Liver (tissue), 9 donors: Measurements from ENCODE around the gene BMP6. TPM values are rescaled to one million over a fixed set of nuclear protein-coding genes. Genes with fewer than 3 reads are reported as not detected.

ENCODE experiments used
- DNase-seq: peaks from one replicate; pipeline ENCODE4 v3.0.0-alpha.2; 2017; ENCODE audit warnings: low spot score
- H3K27ac ChIP-seq, 2 donors: one replicate each; pipeline ENCODE4 v1.7.0; 2013; ENCODE audit warnings: inconsistent platforms in 2 of 2, low read length in 2 of 2, control low read depth in 1 of 2, low read depth in 1 of 2, mild to moderate bottlenecking in 1 of 2
- H3K27me3 ChIP-seq, 4 donors: one replicate each; pipeline versions ENCODE4 v1.6.1 to v1.7.0; 2013; ENCODE audit warnings: low read length in 3 of 4, inconsistent platforms in 1 of 4, mild to moderate bottlenecking in 1 of 4, moderate library complexity in 1 of 4; ENCODE audit not compliant: control insufficient read depth in 4 of 4, insufficient read depth in 4 of 4
- H3K36me3 ChIP-seq, 4 donors: one replicate each; pipeline versions ENCODE4 v1.6.1 to v1.7.0; 2013; ENCODE audit warnings: low read length in 3 of 4, mild to moderate bottlenecking in 3 of 4, low read depth in 1 of 4, moderate library complexity in 1 of 4; ENCODE audit not compliant: control insufficient read depth in 4 of 4, insufficient read depth in 3 of 4
- H3K4me1 ChIP-seq, 4 donors: one replicate each; pipeline versions ENCODE4 v1.6.1 to v1.7.0; 2013; ENCODE audit warnings: low read length in 3 of 4, mild to moderate bottlenecking in 3 of 4, moderate library complexity in 1 of 4; ENCODE audit not compliant: control insufficient read depth in 4 of 4, insufficient read depth in 4 of 4
- H3K4me3 ChIP-seq, 3 donors: one replicate each; pipeline versions ENCODE4 v1.6.1 to v1.7.0; 2013; ENCODE audit warnings: low read length in 3 of 3, control low read depth in 1 of 3, low read depth in 1 of 3, mild to moderate bottlenecking in 1 of 3
- H3K9ac ChIP-seq, 2 donors: one replicate each; pipeline ENCODE4 v1.7.0; 2013; ENCODE audit warnings: low read length in 2 of 2, mild to moderate bottlenecking in 2 of 2, moderate library complexity in 2 of 2, control low read depth in 1 of 2, low read depth in 1 of 2
- H3K9me3 ChIP-seq, 4 donors: one replicate each; pipeline versions ENCODE4 v1.6.1 to v1.7.0; 2013; ENCODE audit warnings: low read length in 3 of 4; ENCODE audit not compliant: control insufficient read depth in 4 of 4
- EGR1 ChIP-seq, 2 donors: IDR thresholded peaks; 2 replicates each; pipeline ENCODE4 v1.6.1; 2016 to 2018; ENCODE audit warnings: antibody characterized with exemption in 2 of 2, low read depth in 2 of 2
- FOXA1 ChIP-seq: IDR thresholded peaks from 2 replicates; pipeline ENCODE4 v1.6.1; 2016; ENCODE audit warnings: antibody characterized with exemption
- FOXA2 ChIP-seq: IDR thresholded peaks from 2 replicates; pipeline ENCODE4 v1.6.1; 2016; ENCODE audit warnings: antibody characterized with exemption
- GABPA ChIP-seq, 2 donors: IDR thresholded peaks in 1 of 2; conservative IDR thresholded peaks in 1 of 2; 2 replicates each; pipeline ENCODE4 v1.6.1; 2016; ENCODE audit warnings: antibody characterized with exemption in 2 of 2, mild to moderate bottlenecking in 1 of 2, moderate library complexity in 1 of 2
- JUND ChIP-seq, 2 donors: IDR thresholded peaks; 2 replicates each; pipeline ENCODE4 v1.6.1; 2016; ENCODE audit warnings: antibody characterized with exemption in 2 of 2
- RAD21 ChIP-seq, 2 donors: IDR thresholded peaks; 2 replicates each; pipeline ENCODE4 v1.6.1; 2016; ENCODE audit warnings: antibody characterized with exemption in 2 of 2, mild to moderate bottlenecking in 2 of 2
- RXRA ChIP-seq, 2 donors: IDR thresholded peaks; 2 replicates each; pipeline ENCODE4 v1.6.1; 2017 to 2018; ENCODE audit warnings: antibody characterized with exemption in 2 of 2, mild to moderate bottlenecking in 1 of 2
- SP1 ChIP-seq: IDR thresholded peaks from 2 replicates; pipeline ENCODE4 v1.6.1; 2018; ENCODE audit warnings: antibody characterized with exemption, mild to moderate bottlenecking
- YY1 ChIP-seq: IDR thresholded peaks from 2 replicates; pipeline ENCODE4 v1.6.1; 2016; ENCODE audit warnings: antibody characterized with exemption, mild to moderate bottlenecking
- WGBS: extraction: QIAGEN DNeasy Blood & Tissue Kit; methylation state at CpG from one replicate; pipeline ENCODE4 v1.1.7; 2013; 5-methylcytosine and 5-hydroxymethylcytosine counted together
- polyA plus RNA-seq, 2 donors: library from polyadenylated mRNA; stranded (reverse) in 1 of 2; unstranded in 1 of 2; fragments of 200-250 nt in 1 of 2; fragments of >200 nt in 1 of 2; fragmentation: Nextera tagmentation in 1 of 2; extraction: Ambion mirVana in 1 of 2; gene quantifications; one replicate each; pipeline versions ENCODE4 v1.2.1 to v1.2.3, GENCODE V29; 2013 to 2015
- total RNA-seq, 2 donors: library from RNA; depleted of rRNA; stranded (reverse); fragments of >200 nt; gene quantifications; one replicate each; pipeline ENCODE4 v1.2.3, GENCODE V29; 2014
- TF ChIP-seq, protein P1 (sequence below): IDR thresholded peaks from 2 replicates; pipeline ENCODE4 v1.6.1; 2016; ENCODE audit warnings: antibody characterized with exemption
- TF ChIP-seq, protein P2 (sequence below): IDR thresholded peaks from 2 replicates; pipeline ENCODE4 v1.6.1; 2016; ENCODE audit warnings: antibody characterized with exemption
- TF ChIP-seq, protein P3 (sequence below): IDR thresholded peaks from 2 replicates; pipeline ENCODE4 v1.6.1; 2016; ENCODE audit warnings: antibody characterized with exemption, mild to moderate bottlenecking
- TF ChIP-seq, protein P4 (sequence below): fragments of 150-350 bp; IDR thresholded peaks from 2 replicates; pipeline ENCODE4 v1.5.1; 2017; ENCODE audit warnings: improper control_type of control experiment, low read depth, low read length; ENCODE audit not compliant: missing input control
- TF ChIP-seq, protein P5 (sequence below): IDR thresholded peaks from 2 replicates; pipeline ENCODE4 v1.6.1; 2016; ENCODE audit warnings: antibody characterized with exemption
- donor health status: healthy.
- donor health status: healthy.
- donor health status: healthy.
- donor health status: healthy.
- donor health status: healthy.

Gene BMP6
- total and polyA plus RNA-seq, 4 donors, result 0.57 to 5.9 (median 2.3) TPM

DNA sequence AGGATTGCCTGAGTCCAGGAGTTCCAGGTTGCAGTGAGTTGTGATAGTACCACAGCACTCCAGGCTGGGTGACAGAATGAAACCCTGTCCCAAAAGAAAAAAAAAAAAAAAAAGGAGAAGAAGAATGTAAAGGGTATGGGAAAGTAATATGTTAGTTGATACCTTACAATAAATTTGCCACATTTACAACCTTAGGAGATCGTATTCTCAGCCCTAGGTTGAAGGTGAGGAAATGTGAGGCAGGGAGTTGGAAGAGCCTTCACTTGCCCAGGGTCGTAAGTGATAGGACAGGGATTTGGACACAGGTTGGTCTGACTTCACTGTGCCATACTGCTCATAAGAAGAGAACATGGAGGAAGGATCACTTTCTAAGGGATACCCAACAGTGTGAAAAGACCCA lies 68.6 kb downstream of the BMP6 start:
- Histone ChIP-seq H3K36me3 (no peaks in the 10 kb centered on the region), H3K4me3 (no peak overlapping the region), H3K9me3 (peaks cover 0 to 2% (median 0%) of the 10 kb centered on the region in 4 donors), H3K27ac (no peak overlapping the region), H3K4me1 (no peaks in the 10 kb centered on the region), H3K27me3 (no peaks in the 10 kb centered on the region), H3K9ac (no peak overlapping the region)
- 58% methylated on average over 2 of the region's 2 CpGs for WGBS
- no peak for DNase-seq
- TF ChIP-seq GABPA (IDR thresholded peaks at IDR 0.05 in 1 of 2, conservative IDR thresholded peaks at IDR 0.05 in 1 of 2), result no peak
- TF ChIP-seq FOXA2, result no peak
- no peak for TF ChIP-seq YY1
- no peak for TF ChIP-seq SP1
- TF ChIP-seq, protein P1, sequence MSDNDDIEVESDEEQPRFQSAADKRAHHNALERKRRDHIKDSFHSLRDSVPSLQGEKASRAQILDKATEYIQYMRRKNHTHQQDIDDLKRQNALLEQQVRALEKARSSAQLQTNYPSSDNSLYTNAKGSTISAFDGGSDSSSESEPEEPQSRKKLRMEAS, result no peak
- no peak for TF ChIP-seq EGR1 (IDR thresholded peaks at IDR 0.05; ENCODE audit: low read depth in 2 of 2)
- TF ChIP-seq RXRA (IDR thresholded peaks at IDR 0.05), result no peak
- TF ChIP-seq FOXA1, result no peak
- TF ChIP-seq, protein P2, sequence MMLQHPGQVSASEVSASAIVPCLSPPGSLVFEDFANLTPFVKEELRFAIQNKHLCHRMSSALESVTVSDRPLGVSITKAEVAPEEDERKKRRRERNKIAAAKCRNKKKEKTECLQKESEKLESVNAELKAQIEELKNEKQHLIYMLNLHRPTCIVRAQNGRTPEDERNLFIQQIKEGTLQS, result no peak
- TF ChIP-seq, protein P3, sequence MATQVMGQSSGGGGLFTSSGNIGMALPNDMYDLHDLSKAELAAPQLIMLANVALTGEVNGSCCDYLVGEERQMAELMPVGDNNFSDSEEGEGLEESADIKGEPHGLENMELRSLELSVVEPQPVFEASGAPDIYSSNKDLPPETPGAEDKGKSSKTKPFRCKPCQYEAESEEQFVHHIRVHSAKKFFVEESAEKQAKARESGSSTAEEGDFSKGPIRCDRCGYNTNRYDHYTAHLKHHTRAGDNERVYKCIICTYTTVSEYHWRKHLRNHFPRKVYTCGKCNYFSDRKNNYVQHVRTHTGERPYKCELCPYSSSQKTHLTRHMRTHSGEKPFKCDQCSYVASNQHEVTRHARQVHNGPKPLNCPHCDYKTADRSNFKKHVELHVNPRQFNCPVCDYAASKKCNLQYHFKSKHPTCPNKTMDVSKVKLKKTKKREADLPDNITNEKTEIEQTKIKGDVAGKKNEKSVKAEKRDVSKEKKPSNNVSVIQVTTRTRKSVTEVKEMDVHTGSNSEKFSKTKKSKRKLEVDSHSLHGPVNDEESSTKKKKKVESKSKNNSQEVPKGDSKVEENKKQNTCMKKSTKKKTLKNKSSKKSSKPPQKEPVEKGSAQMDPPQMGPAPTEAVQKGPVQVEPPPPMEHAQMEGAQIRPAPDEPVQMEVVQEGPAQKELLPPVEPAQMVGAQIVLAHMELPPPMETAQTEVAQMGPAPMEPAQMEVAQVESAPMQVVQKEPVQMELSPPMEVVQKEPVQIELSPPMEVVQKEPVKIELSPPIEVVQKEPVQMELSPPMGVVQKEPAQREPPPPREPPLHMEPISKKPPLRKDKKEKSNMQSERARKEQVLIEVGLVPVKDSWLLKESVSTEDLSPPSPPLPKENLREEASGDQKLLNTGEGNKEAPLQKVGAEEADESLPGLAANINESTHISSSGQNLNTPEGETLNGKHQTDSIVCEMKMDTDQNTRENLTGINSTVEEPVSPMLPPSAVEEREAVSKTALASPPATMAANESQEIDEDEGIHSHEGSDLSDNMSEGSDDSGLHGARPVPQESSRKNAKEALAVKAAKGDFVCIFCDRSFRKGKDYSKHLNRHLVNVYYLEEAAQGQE, result no peak
- TF ChIP-seq, protein P4, sequence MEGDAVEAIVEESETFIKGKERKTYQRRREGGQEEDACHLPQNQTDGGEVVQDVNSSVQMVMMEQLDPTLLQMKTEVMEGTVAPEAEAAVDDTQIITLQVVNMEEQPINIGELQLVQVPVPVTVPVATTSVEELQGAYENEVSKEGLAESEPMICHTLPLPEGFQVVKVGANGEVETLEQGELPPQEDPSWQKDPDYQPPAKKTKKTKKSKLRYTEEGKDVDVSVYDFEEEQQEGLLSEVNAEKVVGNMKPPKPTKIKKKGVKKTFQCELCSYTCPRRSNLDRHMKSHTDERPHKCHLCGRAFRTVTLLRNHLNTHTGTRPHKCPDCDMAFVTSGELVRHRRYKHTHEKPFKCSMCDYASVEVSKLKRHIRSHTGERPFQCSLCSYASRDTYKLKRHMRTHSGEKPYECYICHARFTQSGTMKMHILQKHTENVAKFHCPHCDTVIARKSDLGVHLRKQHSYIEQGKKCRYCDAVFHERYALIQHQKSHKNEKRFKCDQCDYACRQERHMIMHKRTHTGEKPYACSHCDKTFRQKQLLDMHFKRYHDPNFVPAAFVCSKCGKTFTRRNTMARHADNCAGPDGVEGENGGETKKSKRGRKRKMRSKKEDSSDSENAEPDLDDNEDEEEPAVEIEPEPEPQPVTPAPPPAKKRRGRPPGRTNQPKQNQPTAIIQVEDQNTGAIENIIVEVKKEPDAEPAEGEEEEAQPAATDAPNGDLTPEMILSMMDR, result no peak

DNA sequence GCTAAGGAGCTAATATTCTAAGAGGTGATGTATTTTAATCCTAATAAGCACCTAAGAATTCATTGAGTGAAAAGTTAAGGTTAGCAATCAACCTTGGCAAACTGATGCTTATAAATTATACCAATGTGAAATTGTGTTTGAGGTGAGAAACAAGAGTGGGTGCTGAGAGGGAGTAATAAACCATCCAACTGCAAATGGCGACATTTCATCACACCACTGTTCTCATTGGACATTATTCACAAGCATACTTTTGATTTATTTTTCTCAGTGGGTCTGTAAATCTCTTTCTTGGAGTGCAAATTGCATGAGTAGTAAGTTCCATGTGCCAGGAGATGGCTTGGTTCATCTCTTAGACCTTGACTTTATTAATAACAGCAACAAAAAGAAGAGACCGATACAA lies 71.5 kb downstream of the BMP6 start:
- H3K4me3 ChIP-seq, result no peak overlapping the region
- DNase-seq, result no peak
- no peaks in the 10 kb centered on the region for H3K4me1 ChIP-seq
- peaks cover 0 to 2% (median 0%) of the 10 kb centered on the region in 4 donors for H3K9me3 ChIP-seq
- H3K36me3 ChIP-seq, result no peaks in the 10 kb centered on the region
- 95% methylated on average over 2 of the region's 2 CpGs for WGBS
- TF ChIP-seq, protein P5, sequence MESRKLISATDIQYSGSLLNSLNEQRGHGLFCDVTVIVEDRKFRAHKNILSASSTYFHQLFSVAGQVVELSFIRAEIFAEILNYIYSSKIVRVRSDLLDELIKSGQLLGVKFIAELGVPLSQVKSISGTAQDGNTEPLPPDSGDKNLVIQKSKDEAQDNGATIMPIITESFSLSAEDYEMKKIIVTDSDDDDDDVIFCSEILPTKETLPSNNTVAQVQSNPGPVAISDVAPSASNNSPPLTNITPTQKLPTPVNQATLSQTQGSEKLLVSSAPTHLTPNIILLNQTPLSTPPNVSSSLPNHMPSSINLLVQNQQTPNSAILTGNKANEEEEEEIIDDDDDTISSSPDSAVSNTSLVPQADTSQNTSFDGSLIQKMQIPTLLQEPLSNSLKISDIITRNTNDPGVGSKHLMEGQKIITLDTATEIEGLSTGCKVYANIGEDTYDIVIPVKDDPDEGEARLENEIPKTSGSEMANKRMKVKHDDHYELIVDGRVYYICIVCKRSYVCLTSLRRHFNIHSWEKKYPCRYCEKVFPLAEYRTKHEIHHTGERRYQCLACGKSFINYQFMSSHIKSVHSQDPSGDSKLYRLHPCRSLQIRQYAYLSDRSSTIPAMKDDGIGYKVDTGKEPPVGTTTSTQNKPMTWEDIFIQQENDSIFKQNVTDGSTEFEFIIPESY, result no peak
- no peak for TF ChIP-seq GABPA (IDR thresholded peaks at IDR 0.05 in 1 of 2, conservative IDR thresholded peaks at IDR 0.05 in 1 of 2)
- TF ChIP-seq RXRA (IDR thresholded peaks at IDR 0.05), result no peak
- no peak for TF ChIP-seq RAD21 (IDR thresholded peaks at IDR 0.05)
- no peak for TF ChIP-seq SP1
- no peak for TF ChIP-seq JUND (IDR thresholded peaks at IDR 0.05)
- H3K9ac ChIP-seq, result no peak overlapping the region
- H3K27ac ChIP-seq, result no peak overlapping the region
- no peaks in the 10 kb centered on the region for H3K27me3 ChIP-seq
